Fibroblast of gingiva (primary cell): ENCODE data around the gene DCUN1D2.
A peak's percentile ranks its signal among the peaks of the same experiment; 100 is the strongest.
"Not testable (repeated sequence)": the region's sequence is repeated elsewhere in the genome, so short reads cannot be mapped to it uniquely, and the experiment has no call there.

Source experiments
- DNase-seq: peaks from one replicate; pipeline ENCODE4 v3.0.0-alpha.2; 2011; ENCODE audit warnings: low read depth

DCUN1D2 gene

GRCh38 chr13:113490496-113491417 is at the start of gene DCUN1D2:
TSS of gene DCUN1D2 (minus strand) at chr13:113490711. CDS start at chr13:113490669, 42 bp downstream.
- peak; percentile 98 for DNase-seq

DNA sequence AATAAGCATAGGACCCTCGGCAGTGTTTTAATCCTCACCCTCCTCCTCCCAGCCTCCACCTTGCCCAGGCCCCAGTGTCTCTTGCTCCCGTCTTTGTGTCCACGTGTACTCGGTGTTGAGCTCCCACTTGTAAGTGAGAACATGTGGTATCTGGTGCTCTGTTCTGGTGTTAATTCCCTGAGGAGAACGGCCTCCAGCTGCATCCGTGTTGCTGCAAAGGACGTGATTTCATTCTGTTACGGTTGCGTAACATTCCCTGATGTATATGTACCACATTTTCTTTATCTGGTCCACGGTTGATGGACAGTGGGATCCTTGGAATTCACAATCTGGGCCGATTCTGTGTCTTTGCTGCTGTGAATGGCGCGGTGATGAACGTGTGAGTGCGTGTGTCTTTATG is 49.3 kb upstream of the DCUN1D2 start:
- DNase-seq = no peak

GRCh38 chr13:113539176-113539575 is 48.7 kb upstream of the DCUN1D2 start:
- no peak for DNase-seq

GRCh38 chr13:113538689-113539058 is 48.2 kb upstream of the DCUN1D2 start:
- DNase-seq = no peak

GRCh38 chr13:113537909-113538688 is 47.6 kb upstream of the DCUN1D2 start:
- no peak for DNase-seq

DNA sequence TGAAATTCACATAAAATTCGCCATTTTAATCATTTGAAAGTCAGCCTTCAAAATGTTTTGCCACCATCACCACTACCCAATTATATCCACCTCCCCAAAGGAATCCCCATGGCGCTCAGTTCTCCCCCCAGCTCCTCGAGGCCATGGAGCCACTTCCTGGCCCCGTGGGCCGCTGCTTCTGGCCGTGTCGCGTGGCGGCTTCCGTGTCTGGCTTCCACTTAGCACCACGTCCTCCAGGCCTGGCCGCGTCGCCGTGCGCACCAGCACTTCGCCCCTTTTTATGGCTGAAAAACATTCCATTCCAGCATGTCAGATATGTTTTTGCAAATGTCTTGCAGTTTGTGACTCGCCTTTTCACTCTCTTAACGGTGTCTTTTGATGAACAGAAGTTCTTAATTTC is 46.7 kb upstream of the DCUN1D2 start:
- DNase-seq = no peak

GRCh38 chr13:113536461-113537110 is 46.1 kb upstream of the DCUN1D2 start:
- no peak for DNase-seq

DNA sequence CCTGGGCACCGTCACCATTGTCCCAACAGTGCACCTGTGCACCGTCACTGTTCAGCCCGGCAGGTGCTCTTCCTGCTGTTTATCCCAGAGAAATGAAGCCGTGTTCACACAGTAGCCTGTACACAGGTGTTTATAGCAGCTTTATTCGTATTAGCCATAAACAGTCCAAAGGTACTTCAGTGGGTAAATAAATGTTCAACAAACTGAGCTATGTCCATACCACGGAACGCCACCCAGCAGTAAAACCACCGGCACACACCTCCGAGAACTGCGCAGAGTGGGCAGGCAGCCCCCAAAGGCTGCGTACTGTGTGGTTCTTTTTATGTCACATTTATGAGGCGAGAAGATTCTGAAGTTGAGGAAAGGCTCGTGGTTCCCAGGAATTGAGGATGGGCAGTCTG is 44.9 kb upstream of the DCUN1D2 start:
- DNase-seq = no peak

- DNase-seq = no peak
These were observed 43.8 kb upstream of the DCUN1D2 start for GRCh38 chr13:113534236-113534860.

DNA sequence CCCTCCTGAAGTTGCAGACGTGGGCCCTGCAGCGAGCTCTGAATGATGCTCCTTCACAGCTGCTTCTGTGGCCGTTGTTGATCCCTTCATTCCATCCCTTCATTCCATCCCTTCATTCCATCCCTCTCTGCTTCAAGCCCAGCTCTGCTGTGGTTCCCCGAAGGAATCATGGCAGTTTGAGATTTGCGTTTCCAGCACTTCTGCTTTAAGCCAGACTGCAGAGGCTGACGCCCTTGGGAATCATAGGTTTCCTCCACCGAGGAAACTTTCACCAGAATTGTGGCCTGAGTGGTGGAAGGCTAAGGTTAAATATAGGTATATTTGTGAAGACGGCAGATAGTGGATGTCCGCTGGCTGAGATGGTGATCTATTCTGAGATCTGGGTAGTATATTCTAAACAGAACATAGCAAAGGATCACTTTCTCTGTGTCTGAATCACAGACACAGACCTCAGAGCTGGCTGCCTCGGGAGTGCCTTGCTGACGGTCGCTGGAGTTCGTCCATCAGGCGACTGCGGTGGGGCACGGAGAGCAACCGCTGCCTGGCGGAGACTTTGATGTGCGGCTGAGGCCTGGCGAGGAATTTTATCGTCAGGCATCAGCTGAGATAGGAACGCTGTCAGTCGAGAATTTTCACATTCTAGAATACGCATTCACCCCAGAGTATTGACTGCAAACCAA is 42.8 kb upstream of the DCUN1D2 start:
- DNase-seq = no peak

DNA sequence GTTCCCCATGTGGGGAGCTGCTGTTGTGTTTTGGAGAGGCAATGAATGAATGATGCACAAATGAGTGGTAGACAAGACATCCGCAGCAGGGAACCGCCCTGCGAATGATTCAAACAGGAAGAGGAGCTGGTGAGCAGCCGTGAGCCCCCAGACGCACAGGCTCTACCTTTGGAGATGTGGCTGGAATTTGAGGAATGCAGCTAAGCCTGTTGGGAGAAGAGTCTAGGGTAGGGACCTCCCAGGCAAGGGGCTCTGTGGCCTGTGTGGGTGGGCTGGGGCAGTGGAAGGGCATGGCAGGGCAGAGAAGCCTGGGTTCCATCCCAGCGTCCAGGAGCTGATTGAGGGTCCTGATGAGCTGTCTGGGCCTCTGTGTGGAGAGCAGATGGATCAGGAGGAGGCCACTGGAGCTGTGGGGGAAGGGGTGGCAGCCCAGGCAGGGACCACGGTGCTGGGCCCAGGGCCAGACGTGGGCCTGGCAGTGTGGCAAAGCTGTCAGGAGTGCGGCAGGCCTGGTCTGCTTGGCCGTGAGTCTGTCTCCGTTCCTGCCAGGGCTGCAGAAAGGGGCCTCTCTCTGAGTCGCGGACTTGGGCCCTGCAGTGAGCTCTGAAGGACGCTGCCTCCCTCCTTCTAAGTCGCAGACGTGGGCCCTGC is 41.8 kb upstream of the DCUN1D2 start:
- no peak for DNase-seq

- DNase-seq = no peak
These were observed 40.7 kb upstream of the DCUN1D2 start for GRCh38 chr13:113531041-113531873.

- DNase-seq = no peak
These were observed 38.3 kb upstream of the DCUN1D2 start for GRCh38 chr13:113528813-113529180.

- DNase-seq = no peak
These were observed 37.7 kb upstream of the DCUN1D2 start for GRCh38 chr13:113528101-113528812.

DNA sequence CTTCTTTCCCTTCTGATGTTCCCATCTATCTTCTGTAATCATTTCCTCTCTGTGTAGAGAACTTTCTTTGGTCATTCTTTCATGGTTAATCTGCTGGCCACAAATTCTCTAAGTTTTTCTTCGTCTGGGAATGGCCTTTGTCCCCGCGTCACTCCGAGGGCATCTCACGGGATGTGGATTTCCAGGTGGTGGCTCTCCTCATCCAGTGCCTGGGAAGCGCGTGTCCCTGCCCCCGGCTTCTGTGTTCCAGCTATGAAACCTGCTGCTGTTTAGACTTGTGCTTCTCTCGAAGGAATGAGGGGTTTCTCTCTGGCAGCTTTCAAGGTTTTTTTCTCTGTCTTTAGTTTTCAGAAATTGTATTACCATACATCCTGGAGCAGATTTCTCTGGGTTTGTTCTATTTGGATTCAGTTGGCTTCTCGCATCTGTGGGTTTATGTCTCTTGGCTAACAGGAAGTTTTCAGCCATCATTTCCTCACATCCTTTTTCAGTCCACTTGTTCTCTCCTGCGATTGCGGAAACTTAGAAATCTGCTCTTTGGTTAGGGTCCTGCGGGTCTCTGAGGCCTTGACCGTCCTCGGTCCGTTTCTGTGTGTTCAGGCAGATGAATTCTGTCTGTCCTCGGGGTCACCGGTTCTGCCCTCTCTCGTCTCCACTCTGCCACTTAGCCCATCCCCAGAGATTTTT is 36.9 kb upstream of the DCUN1D2 start:
- no peak for DNase-seq

DNA sequence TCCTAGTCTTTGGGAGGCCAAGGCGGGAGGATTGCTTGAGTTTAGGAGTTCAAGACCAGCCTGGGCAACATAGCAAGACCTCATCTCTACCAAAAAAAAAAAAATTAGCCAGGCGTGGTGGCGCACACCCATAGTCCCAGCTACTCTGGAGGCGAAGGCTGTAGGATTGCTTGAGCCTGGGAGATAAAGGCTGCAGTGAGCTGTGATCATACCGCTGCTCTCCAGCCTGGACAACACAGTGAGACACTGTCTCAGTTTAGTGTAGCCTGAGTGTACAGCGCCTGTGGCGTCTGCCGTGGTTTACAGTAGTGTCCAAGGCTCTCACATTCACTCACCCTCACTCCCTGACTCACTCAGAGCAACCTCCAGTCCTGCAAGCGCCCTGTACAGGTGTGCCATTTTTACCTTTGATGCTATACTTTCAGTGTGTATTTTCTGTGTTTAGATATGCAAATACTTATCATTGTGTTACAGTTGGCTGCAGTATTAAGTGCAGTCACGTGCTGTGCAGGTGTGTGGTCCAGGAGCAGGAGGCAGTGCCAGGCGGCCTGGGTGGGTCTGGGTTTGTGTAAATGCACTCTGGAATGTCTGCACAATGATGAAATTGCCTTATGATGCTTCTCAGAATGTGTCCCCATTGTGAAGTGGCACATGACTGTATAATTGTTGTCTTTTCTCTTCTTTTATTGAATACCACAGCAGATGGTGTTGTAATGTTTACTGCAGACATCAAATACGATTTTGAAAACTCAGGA is 36.1 kb upstream of the DCUN1D2 start:
- no peak for DNase-seq

GRCh38 chr13:113522438-113522837 is 31.9 kb upstream of the DCUN1D2 start:
- not testable (repeated sequence) for DNase-seq

DNA sequence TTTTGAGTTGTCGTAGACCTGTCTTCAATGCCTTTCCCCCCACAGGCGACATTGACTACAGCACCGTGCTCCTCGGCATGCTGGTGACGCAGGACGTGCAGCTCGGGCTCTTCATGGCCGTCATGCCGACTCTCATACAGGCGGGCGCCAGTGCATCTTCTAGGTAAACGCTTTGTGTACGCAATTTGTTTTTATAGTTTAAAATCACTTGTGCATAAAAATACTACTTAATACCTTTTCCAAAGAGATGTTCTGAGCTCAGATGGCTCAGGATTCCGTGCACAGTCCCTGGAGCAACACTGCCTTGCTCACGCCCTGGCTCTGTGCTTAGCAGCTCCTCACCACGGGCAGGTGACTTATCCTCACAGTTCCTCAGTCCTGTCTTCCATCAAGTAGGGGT is 30.1 kb upstream of the DCUN1D2 start:
- DNase-seq = no peak
